Renal cortical epithelial cell (primary cell): ENCODE data around the gene EXOC6B. TPM values are rescaled to one million over a fixed set of nuclear protein-coding genes. Genes with fewer than 3 reads are reported as not detected.

Experiments
- DNase-seq: peaks from one replicate; pipeline ENCODE4 v3.0.0-alpha.2; 2011; ENCODE audit warnings: low read depth
- total RNA-seq: library from RNA; depleted of rRNA; stranded (reverse); fragments of >200 nt; gene quantifications from 2 replicates; pipeline ENCODE4 v1.2.3, GENCODE V29; 2014

The EXOC6B gene
- total RNA-seq, 1 donor from 2014 or later = 56.0 TPM

- DNase-seq = no peak
Observed at GRCh38 chr2:72738096-72738495, 87.7 kb downstream of the EXOC6B start.

GRCh38 chr2:72734432-72734831 lies 91.4 kb downstream of the EXOC6B start:
- DNase-seq = no peak

DNA sequence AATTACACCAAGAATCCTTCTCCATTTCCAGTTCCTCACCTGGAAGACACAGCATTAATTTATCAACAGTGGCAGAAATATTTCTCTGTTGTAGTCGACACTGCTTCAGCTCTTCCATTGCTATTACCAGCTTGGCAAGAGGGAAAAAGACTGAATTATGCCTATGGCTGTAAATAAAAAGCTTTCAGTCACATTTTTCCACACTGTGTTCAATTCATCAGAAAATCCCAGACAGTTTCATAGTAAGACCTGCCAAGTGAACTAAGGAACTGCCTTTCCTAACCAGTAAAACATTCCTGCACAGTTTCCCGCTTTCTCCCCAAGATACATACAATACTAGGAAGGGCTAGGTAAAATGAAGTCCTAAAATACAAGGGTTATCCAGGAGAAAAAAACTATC lies 94.7 kb downstream of the EXOC6B start:
- DNase-seq = no peak

- no peak for DNase-seq
Observed at GRCh38 chr2:72727356-72727755, 98.5 kb downstream of the EXOC6B start.

DNA sequence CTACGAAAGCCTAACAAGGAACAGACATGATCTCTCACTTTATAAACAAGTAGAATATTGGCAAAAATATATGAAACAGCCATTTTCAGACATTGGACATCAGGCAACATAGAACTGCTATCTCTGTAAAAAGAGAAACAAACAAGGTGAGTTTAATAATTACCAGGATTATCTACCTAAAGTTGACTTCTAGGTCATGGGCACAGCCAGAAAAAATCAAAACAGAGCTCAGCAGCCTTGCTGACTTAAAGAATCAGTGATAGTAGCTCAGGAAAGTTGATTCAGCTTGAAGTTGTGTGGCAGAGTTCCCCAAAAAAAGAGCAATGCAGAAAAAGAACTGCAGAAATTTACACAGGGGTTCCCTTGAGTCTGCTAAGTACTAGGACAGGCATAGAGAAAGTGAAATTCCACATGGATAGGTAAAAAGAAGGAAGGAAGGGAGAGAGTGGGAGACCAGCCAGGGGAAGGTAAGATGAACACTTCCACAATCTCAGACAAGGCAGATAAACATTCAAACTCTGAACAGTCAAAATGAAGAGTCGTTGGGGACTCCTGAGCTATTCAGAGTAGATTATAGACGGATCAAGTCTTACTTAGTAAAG lies 102.0 kb downstream of the EXOC6B start:
- DNase-seq = no peak

- peak; percentile 61 for DNase-seq
Observed at GRCh38 chr2:72722492-72723070, 103.3 kb downstream of the EXOC6B start.

DNA sequence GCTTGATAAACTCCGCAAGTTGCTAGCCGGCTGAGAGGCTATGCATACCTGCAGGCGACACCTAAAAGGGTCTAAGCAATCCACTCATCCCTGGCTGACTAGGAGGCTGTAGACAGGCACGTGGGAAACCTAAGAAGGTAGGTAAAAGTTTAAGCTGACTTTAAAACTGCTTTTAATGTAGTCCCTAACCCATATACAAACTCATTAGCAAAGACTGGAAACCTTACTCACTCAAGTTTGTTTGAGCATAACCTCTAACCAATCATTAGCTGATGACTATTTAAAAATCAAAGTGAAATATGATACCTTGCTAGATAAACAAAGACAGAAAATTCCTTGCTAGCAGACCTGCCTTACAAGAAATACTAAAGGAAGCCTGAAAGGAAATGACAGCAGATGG lies 106.4 kb downstream of the EXOC6B start:
- peak; percentile 94 for DNase-seq

GRCh38 chr2:72718876-72719275 lies 107.0 kb downstream of the EXOC6B start:
- DNase-seq = peak; percentile 24

- no peak for DNase-seq
Observed at GRCh38 chr2:72716601-72717000, 109.2 kb downstream of the EXOC6B start.

- DNase-seq = no peak
Observed at GRCh38 chr2:72713857-72714256, 112.0 kb downstream of the EXOC6B start.

DNA sequence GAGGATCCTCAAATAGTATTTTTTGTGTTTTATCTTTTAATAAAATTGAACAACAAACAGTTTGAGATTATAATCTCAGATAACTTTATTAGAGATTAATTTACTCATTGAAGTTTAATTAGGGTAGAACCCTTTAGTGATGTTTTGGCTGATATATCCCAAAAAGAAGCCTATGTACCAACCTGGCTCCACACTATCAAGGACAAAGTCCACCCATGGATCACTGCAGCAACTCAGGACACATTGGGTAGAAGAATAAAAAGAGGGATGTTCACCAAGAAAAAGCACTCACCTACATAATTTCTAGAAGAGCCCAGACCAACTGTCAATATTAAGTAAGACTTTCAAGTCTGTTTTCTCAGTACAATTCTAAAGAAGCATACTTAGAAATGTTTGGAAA lies 112.9 kb downstream of the EXOC6B start:
- no peak for DNase-seq

GRCh38 chr2:72712304-72712703 lies 113.5 kb downstream of the EXOC6B start:
- DNase-seq = no peak

DNA sequence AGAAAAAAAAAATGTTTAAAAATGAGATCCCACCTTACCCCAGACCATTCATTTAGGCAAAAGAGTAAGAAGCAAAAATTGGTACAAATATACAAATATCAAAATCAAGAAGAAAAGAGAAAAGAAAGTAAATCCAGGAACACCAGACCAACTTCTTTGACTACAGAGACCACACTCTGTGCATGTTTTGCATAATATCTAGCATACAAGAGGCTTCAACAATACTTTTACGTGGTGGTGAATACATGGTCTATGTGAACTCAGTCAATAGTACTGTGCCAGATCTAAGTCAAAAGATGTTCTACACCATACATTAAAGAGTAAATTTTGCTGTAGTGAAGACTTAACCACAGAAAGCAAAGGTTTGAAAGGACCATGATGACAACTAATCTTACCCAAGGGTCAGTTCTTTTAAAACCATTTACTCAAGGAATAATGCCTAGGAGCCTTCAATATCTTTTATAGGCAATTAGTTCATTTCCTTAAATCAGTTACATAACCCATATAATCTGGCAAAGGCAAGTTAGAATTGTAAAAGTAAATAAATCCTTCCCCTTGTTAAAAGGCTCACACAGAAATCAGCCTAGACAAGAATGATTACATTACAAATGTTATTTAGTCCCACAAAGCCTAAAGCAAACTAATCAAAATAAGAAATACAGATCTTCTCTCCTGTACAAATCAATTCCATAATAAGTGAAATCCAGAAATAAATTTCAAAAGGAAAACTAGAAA lies 115.2 kb downstream of the EXOC6B start:
- DNase-seq = no peak

GRCh38 chr2:72708236-72708635 lies 117.6 kb downstream of the EXOC6B start:
- no peak for DNase-seq

- DNase-seq = no peak
Observed at GRCh38 chr2:72698300-72698699, 127.5 kb downstream of the EXOC6B start.

DNA sequence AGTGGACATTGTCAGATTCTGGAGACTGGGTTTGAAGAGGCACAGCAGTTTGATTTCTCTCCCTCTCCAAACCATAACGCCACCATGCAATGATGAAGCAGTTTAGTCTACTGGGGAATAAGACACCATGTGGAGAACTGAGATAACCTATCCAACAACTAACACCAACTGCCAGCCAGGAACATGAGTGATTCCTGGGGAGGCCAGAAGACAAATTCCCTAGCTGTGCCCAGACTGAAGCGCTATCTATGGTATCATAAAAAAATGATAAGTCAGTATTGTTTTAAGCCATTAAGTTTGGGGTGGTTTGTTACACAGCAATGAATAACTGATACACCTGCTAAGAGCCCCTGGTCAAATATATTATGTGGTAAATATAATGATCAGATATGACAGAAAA lies 129.3 kb downstream of the EXOC6B start:
- DNase-seq = no peak

DNA sequence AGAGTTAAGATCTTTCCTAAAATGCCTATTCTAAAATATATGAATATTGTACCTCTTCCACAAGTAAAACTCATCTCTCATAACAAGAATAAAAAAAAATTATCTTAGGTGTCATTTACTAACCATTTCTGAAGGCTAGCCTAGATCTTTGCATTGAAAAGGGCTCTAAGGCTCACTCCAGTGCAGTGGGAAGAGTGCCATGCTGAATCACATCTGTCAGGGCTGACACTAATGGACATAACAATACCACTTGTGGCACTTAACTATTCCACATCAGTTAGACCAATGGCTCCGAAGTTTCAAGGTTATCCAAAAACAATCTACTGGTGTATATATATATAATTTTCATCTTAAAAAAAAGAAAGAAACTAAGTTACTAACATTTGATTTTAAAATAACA lies 130.2 kb downstream of the EXOC6B start:
- DNase-seq = no peak

GRCh38 chr2:72694715-72695496 lies 130.9 kb downstream of the EXOC6B start:
- no peak for DNase-seq

GRCh38 chr2:72689579-72690195 lies 136.1 kb downstream of the EXOC6B start:
- DNase-seq = no peak

GRCh38 chr2:72685638-72686213 lies 140.1 kb downstream of the EXOC6B start:
- no peak for DNase-seq

DNA sequence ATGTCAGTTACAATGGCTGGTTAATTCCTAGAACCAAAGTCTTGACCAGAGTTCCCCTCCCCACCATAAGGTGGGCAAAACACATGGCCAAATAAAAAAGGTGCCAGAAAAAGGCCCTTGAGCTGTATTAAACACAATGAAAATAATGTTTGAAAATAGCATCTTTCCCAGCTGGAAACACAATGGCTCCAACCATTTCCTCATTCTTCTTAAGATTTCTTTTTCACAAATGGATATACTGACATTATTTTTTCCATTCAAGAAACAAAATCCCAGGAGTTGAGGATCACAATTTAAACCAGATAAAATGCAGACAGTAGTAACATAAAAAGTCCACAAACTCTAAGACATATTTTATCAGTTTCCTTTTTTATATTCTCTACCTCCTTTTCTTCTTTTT lies 143.8 kb downstream of the EXOC6B start:
- no peak for DNase-seq
